NOMO-1 (cell line): ENCODE measurements around the gene ACTN1.

Experiments used
- DNase-seq, 2 experiments: peaks; one replicate each; lab custom pipeline; 2025; ENCODE audit not compliant: unreplicated experiment in 2 of 2; lab: John Stamatoyannopoulos, UW

ACTN1 gene

DNA sequence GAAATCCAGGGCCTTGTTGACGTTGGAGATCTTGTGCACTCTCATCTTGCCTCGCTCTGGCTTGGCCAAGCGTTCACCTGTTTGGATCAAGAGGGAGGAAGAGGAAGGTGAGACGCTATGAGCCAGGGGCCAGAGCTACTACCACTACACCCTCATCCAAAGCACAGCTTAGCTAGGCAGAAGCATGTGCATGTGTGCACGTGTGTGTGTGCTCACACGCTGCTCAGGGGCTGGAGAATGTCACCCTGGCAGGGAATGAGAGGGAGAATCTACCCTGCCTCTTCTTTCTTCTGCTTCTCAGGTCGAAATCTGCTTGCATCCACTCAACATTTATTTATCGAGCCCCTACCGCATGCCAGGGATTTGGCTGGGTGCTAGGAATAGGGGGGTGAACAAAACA lies 58.1 kb downstream of the ACTN1 start:
- DNase-seq: no peak

DNA sequence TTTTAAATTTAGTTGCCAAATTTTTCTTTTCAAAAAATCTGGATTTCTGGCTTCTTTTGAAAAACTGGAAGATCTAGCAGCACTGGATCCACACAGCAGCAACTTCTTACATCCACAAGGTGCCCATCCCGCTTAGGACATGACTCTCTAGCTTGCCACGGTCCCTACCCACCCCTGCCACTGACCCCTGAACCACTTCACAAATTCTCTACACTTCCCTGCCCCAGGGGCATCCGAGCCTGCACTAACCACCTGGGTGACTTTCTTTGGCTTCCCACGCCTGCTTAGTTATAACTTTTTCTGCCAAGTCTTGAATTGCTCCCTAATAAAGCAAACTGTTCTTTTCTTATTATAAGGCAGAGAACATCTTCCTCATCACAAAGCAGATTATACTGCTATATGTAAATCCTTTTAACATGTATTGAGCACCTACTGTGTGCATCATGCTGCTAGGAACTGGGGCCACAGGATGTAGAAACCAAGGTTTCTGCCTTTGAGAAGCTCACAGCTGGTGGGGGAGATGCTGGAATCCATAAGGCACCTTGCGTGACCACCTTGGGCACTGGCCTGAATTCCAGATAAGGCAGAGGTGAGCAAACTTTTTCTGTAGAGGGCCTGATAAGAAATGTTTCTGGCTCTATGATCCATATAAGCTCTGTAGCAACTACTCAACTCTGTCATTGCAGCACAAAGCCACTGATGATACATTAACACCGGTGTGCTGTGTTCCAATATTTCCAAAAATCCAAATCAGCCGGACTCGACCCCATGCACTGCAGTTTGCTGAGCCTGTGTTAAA lies 59.8 kb downstream of the ACTN1 start:
- DNase-seq: no peak

- DNase-seq: no peak
Measured at GRCh38 chr14:68918612-68919011, 60.5 kb downstream of the ACTN1 start.

GRCh38 chr14:68916358-68916941 lies 62.7 kb downstream of the ACTN1 start:
- no peak for DNase-seq

DNA sequence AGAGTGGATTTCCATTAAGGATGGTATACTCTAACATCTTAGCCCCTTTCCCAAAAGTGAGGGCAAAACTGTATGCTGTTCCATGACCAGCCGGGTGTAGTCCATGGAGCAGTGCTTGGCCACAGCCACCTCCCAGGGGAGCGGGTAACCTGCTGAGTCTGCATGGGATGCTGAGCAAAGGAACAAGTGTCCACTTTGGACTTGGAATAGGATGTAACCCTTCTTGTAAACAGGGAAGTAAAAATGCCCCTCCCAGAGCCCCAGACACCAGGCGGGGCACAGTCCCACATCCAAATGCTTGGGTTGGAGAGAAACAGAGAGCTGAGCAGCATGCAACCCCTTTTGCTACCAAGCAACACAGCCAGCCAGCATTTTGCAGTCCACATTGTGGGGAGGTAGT lies 65.6 kb downstream of the ACTN1 start:
- no peak for DNase-seq

DNA sequence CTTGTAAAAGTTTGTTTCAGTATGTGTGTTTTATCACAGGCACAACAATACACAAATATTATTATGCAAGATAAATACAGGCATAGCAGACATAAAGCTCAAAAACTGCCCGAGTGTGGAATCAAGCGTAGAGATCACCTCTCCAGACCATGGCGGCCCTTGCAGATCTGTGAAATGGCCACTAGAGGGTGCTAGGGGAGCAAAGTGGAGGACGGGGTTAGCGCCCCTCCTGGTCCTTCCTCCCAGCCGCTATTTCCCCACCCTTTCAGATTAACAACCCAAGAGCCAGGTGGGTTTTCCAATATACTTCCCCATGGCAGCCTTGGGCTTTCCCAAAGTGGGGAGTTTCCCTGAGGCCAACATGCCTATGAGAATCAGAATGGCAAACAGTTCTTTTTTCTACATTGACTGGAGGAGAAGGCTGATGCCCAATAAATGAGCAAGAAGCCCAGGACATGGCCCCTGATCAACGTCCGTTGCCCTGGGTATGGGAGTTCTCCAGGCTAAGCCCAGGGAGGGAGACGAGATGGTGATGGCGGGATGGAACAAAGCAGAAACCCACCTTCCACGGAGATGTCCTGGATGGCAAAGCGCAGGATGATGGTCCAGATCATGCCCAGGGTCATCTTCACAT lies 67.4 kb downstream of the ACTN1 start:
- peak; percentile 42 to 54 for DNase-seq

GRCh38 chr14:68910540-68910939 lies 68.6 kb downstream of the ACTN1 start:
- DNase-seq: no peak

DNA sequence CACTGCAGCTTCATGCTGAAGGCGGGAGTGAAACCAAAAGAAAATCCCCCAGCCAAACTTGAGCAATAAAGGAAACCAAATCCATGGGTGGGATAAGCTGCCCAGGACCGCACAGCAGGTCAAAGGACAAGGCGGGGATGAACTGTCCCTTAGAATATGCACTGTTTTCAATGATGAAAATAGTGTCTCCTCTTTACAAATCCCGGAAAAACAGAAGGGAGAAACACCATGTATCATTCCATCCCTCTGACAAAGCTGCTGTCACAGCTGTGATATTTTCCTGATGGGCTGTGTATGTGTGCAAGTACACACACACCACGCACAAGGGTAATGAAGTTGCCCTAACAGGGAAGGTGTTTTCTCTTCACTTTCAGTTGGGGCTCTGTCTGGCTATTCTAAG lies 70.3 kb downstream of the ACTN1 start:
- DNase-seq: no peak

GRCh38 chr14:68908201-68908600 lies 70.9 kb downstream of the ACTN1 start:
- DNase-seq: no peak

- no peak for DNase-seq
Measured at GRCh38 chr14:68906439-68906838, 72.7 kb downstream of the ACTN1 start.

DNA sequence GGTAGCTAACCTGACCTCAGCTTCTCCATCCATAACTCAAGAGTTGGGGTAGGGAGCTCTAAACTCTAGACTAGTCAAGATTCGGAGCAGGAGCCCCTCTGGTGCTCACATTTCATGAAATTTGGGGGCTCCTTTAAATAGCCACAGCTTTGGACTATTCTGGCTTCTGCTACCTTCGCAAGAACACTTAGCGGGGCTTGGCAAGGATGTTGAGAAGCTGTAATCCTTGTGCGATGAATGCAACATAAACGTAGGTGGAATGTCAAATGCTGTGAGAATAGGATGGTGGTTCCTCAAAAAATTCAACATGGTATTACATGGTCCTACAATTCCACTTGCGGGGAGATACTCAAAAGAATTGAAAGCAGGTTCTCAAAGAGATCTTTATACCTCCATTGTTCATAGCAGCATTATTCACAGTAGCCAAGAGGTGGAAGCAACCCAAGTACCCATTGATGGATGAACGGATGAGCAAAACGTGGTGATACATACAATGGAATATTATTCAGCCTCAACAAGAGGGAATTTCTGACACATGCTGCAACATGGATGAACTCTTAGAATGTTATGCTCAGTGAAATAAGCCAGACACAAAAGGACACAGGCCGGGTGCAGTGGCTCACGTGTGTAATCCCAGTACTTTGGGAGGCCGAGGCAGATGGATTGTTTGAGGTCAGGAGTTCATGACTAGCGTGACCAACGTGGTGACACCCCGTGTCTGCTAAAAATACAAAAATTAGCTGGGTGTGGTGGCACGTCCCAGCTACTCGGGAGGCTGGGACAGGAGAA lies 73.8 kb downstream of the ACTN1 start:
- no peak for DNase-seq

GRCh38 chr14:68902357-68902756 lies 76.7 kb downstream of the ACTN1 start:
- no peak for DNase-seq

DNA sequence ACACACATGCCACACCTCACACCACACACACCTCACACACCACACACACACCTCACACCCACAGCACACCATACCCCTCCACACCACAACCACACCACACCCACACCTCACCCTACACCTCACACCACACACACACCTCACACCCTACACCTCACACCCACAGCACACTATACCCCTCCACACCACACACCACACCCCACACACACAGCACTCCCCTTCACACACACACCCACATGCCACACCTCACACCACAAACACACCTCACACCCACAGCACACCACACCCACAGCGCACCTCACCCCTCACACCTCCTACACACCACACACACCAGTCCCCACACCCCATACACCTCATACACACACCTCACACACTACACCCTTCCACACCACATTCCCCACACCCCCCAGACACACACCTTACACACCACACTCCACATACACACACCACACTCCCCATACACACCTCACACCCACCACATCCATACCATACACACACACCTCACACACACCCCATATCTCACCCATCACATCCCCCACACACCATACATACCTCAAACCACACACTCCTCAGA lies 80.0 kb downstream of the ACTN1 start:
- no peak for DNase-seq

DNA sequence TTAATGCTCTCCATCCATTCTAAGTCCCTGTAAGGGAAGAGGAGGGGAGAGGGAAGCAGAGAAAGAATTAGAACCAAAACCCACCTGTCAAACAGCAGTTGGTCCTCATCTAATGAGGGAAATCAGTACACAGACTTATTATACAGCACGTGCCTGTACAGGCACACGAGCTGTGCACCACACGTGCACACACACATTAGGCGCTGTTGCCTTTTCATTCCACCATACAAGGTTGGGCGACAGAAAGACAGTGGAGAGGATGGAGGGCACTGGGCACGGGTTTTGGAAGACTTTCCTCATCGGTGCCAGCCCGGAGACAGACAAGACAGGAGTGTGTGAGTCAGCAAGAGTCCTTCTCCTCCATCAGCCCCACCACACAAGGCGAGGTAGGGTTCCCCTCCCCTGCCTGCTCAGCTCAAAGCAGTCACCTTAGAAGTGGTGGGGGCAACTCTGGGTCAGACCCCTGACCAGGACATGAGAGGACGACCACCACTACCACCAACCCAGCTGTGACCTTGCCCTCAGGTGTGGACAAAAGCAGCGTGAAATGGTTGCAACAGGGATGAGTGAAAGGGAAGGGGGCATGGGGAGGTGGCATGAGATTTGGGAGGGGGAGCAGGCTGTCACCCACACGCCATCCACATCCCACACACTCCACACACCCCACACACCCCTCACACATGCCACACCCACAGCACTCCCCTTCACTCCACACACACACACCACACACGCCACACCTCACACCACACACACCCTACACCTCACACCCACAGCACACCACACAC lies 80.7 kb downstream of the ACTN1 start:
- no peak for DNase-seq

DNA sequence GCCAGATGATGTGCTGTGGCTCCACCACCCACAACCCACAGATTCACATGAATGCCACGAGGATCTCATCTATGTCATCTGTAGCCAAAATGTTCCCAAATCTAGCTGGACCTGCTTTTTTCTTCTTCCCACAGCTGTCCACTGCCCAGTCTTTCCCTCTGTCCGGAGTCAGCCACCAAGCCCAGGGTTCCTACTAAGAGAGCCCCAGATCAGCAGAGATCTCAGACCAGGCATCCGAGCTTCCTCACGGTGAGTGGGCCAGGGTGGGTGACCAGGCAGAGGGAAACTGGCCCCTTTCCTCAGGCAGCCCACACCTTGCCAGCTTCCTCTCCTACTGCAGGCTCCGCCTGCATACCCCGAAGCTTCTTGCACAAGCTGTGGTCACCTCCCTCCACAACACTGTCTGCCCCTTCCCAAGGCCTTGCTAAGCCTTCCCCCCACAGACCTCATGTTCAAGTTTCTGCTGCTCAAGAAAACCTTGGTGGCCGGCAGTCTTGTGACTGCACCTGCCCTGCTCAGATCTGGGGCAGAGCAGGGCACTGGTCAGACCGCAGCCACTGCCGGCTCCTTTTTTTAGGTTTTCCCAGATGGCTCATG lies 81.4 kb downstream of the ACTN1 start:
- no peak for DNase-seq

DNA sequence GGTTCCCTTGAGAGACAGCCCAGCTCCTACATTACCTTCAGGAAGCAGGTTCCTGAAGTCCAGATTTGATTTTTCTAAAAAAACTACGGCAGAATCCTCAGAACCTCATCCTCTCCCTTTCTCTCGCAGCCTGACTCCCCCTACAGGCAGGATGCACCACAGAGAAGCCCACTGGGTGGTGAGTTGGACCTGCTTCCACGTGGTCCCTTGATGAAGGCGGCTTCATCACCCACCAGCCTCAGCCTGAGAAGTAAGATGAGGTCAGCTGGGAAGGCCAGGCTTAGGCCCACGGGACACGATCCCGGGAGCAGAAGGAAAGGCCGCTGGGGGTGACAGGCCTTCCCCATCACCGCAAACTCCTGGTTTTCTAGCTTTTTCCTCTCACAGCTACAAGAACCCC lies 83.0 kb downstream of the ACTN1 start:
- DNase-seq: no peak

GRCh38 chr14:68894802-68895703 lies 84.0 kb downstream of the ACTN1 start:
- DNase-seq: no peak

DNA sequence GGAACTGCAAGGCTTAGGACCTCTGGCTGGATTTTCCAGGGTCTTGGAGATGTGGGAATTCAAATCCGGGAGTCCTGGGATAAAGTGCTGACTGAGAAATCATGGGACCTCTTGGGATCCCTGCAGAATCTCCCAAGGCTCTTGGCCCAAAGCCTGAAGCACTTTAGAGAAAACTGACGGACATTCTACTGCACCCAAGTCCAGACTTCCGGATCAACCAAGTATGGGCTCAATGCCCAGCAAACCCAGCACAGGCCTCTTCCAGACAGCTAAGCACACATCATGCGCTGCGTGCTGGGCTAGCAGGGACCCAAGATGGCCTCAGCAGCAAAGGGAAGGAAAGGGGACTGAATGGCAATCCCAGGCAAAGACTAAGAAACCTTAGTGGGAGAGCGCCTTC lies 85.0 kb downstream of the ACTN1 start:
- DNase-seq: no peak

- no peak for DNase-seq
Measured at GRCh38 chr14:68893566-68893965, 85.5 kb downstream of the ACTN1 start.
